Esophagus squamous epithelium (tissue), 4 donors: ENCODE data around the gene TRABD2B.

Experiments used
- CTCF ChIP-seq, 6 experiments: fragments of 450-650 bp in 4 of 6; fragments of 200-600 bp in 2 of 6; sonication (generic) in 2 of 6; IDR thresholded peaks; one replicate each; pipeline ENCODE4 v1.5.1; 2016 to 2019; ENCODE audit warnings: antibody characterized with exemption in 6 of 6, mild to moderate bottlenecking in 4 of 6, moderate library complexity in 4 of 6
- POLR2A ChIP-seq, 4 donors: fragments of 450-650 bp; IDR thresholded peaks; one replicate each; pipeline ENCODE4 v1.6.1; 2017; ENCODE audit warnings: antibody characterized with exemption in 4 of 4, mild to moderate bottlenecking in 4 of 4, moderate library complexity in 3 of 4

GRCh38 chr1:47712596-47713299 lies 284.4 kb downstream of the TRABD2B start:
- no peak for TF ChIP-seq CTCF (IDR thresholded peaks at IDR 0.05)
- TF ChIP-seq POLR2A (IDR thresholded peaks at IDR 0.05): no peak
